GM12875 (cell line): Measurements from ENCODE around the gene FBXO17.
A peak's percentile ranks its signal among the peaks of the same experiment; 100 is the strongest.

Source experiments
- H3K4me3 ChIP-seq: one replicate; pipeline ENCODE4 v1.5.1; 2011; ENCODE audit warnings: low read depth, low read length, control low read depth
- CTCF ChIP-seq: IDR thresholded peaks from 2 replicates; pipeline ENCODE4 v1.5.1; 2011; ENCODE audit warnings: low read depth, mild to moderate bottlenecking, control low read depth, inconsistent platforms, low read length, moderate library complexity, borderline replicate concordance; ENCODE audit not compliant: insufficient read depth

Gene FBXO17

GRCh38 chr19:38975214-38975860, at the start of gene FBXO17:
Gene FBXO17 (minus strand): TSS chr19:38975742. CDS start chr19:38950319, 25,423 bp downstream.
- peak within 1 kb of the TSS; percentile 55 for H3K4me3 ChIP-seq
- no peak for TF ChIP-seq CTCF

- H3K4me3 ChIP-seq: no peak overlapping the region
- TF ChIP-seq CTCF: no peak
Measured at GRCh38 chr19:39024875-39025641, 49.5 kb upstream of the FBXO17 start.

GRCh38 chr19:39021063-39021462, 45.5 kb upstream of the FBXO17 start:
- TF ChIP-seq CTCF: no peak

GRCh38 chr19:39017646-39018045, 42.1 kb upstream of the FBXO17 start:
- TF ChIP-seq CTCF: no peak
- no peak overlapping the region for H3K4me3 ChIP-seq

More at GRCh38 chr19:39021063-39021462, 45.5 kb upstream of the FBXO17 start:
- no peak overlapping the region for H3K4me3 ChIP-seq

GRCh38 chr19:39017026-39017425, 41.5 kb upstream of the FBXO17 start:
- TF ChIP-seq CTCF: no peak

GRCh38 chr19:39014037-39014436, 38.5 kb upstream of the FBXO17 start:
- no peak for TF ChIP-seq CTCF
- H3K4me3 ChIP-seq: no peak overlapping the region

More at GRCh38 chr19:39017026-39017425, 41.5 kb upstream of the FBXO17 start:
- H3K4me3 ChIP-seq: no peak overlapping the region

GRCh38 chr19:39009001-39009400, 33.5 kb upstream of the FBXO17 start:
- TF ChIP-seq CTCF: no peak

More at GRCh38 chr19:39009001-39009400, 33.5 kb upstream of the FBXO17 start:
- H3K4me3 ChIP-seq: no peak overlapping the region
